HepG2 (cell line): Measurements from ENCODE around the gene TMEM35A. TPM values are rescaled to one million over a fixed set of nuclear protein-coding genes. Genes with fewer than 3 reads are reported as not detected.

ENCODE experiments used
- ATAC-seq: fragments of 200-7000 bp; cut with Tn5 transposase; 3 replicates; pipeline ENCODE4 v1.9.1; 2020; ENCODE audit warnings: mild to moderate bottlenecking, moderate library complexity
- BruUV-seq: library from RNA; stranded (reverse); fragments of 400-500 nt; replicated peaks from 2 replicates; lab custom pipeline; 2021; lab: Mats Ljungman, UMichigan
- CTCF ChIA-PET: fragments of 300-600 bp; formaldehyde crosslinking; extraction: SDS; loops from one replicate; lab custom pipeline; 2021; ENCODE audit warnings: low total read pairs, inconsistent platforms, low intra/inter-chr PET ratio; lab: Yijun Ruan, JAX
- POLR2A ChIA-PET: fragments of 350-600 bp; sonication (Branson Sonifier 250); formaldehyde crosslinking; loops from one replicate; lab custom pipeline; 2020; ENCODE audit warnings: antibody characterized with exemption, inconsistent platforms; lab: Yijun Ruan, JAX
- DNase-seq: peaks from one replicate; pipeline ENCODE4 v3.0.0-alpha.2; 2015; ENCODE audit warnings: low spot score
- FAIRE-seq: peaks from 3 replicates; lab custom pipeline; 2011; peaks lifted over from hg19 to GRCh38; lab: Jason Lieb, UNC
- H2AFZ ChIP-seq: one replicate; pipeline ENCODE4 v1.6.1; 2011; ENCODE audit warnings: low read length, inconsistent platforms
- H3K27ac ChIP-seq: fragments of 300-600 bp; 3 replicates; pipeline ENCODE4 v1.8.0; 2011; ENCODE audit warnings: mixed run types, mild to moderate bottlenecking, mixed read lengths, low read length, inconsistent platforms; ENCODE audit not compliant: insufficient read depth; ENCODE audit errors: extremely low read length
- H3K27me3 ChIP-seq, 2 experiments: fragments of 200-600 bp in 1 of 2; 2 replicates in 1 of 2; 3 replicates in 1 of 2; pipeline versions ENCODE4 v1.6.0 to v1.8.0; 2011; ENCODE audit warnings: low read length in 2 of 2, mild to moderate bottlenecking in 2 of 2, moderate library complexity in 2 of 2, inconsistent platforms in 1 of 2; ENCODE audit not compliant: insufficient read depth in 2 of 2, control insufficient read depth in 1 of 2
- H3K36me3 ChIP-seq, 2 experiments: fragments of 200-600 bp in 1 of 2; replicated peaks in 1 of 2; 2 replicates in 1 of 2; 3 replicates in 1 of 2; pipeline versions ENCODE4 v1.5.1 to v1.8.0; 2011; ENCODE audit warnings: low read length in 2 of 2, inconsistent platforms in 1 of 2; ENCODE audit not compliant: insufficient read depth in 2 of 2, control insufficient read depth in 1 of 2
- H3K4me1 ChIP-seq: 2 replicates; pipeline ENCODE4 v1.5.1; 2012; ENCODE audit warnings: low read length, inconsistent platforms; ENCODE audit not compliant: insufficient read depth
- H3K4me2 ChIP-seq: 2 replicates; pipeline ENCODE4 v1.6.0; 2011; ENCODE audit warnings: low read depth, low read length, inconsistent platforms
- H3K4me3 ChIP-seq, 3 experiments: fragments of 200-600 bp in 1 of 3; sonication (generic), shearing (Covaris generic) in 1 of 3; replicated peaks in 1 of 3; 2 replicates each; pipeline ENCODE4 v1.5.1; 2011 to 2016; ENCODE audit warnings: low read length in 3 of 3, inconsistent platforms in 2 of 3, low read depth in 2 of 3, mild to moderate bottlenecking in 2 of 3, control low read depth in 1 of 3, mixed read lengths in 1 of 3; ENCODE audit not compliant: insufficient read depth in 1 of 3
- H3K79me2 ChIP-seq: one replicate; pipeline ENCODE4 v1.6.1; 2011; ENCODE audit warnings: low read length, inconsistent platforms; ENCODE audit not compliant: insufficient read depth
- H3K9ac ChIP-seq: 2 replicates; pipeline ENCODE4 v1.6.0; 2011; ENCODE audit warnings: mild to moderate bottlenecking, low read depth, low read length, inconsistent platforms; ENCODE audit not compliant: insufficient read depth
- H3K9me3 ChIP-seq: 2 replicates; pipeline ENCODE4 v1.5.1; 2012; ENCODE audit warnings: mild to moderate bottlenecking, low read length
- H4K20me1 ChIP-seq: 2 replicates; pipeline ENCODE4 v1.6.0; 2011; ENCODE audit warnings: inconsistent platforms, mild to moderate bottlenecking, low read length, moderate library complexity; ENCODE audit not compliant: insufficient read depth
- ATM ChIP-seq: fragments of 450-650 bp; IDR thresholded peaks from 2 replicates; pipeline ENCODE4 v1.7.1; 2017; ENCODE audit warnings: mild to moderate bottlenecking, borderline replicate concordance
- BRF2 ChIP-seq: sonication (generic); formaldehyde crosslinking; IDR thresholded peaks from 2 replicates; pipeline ENCODE4 v1.8.1; 2022; ENCODE audit warnings: mild to moderate bottlenecking, missing genetic modification reagents
- HOXA7 ChIP-seq: sonication (generic); formaldehyde crosslinking; IDR thresholded peaks from 2 replicates; pipeline ENCODE4 v1.8.1; 2022; ENCODE audit warnings: mild to moderate bottlenecking, missing genetic modification reagents, moderate library complexity
- NCOR1 ChIP-seq: fragments of 200-600 bp; sonication (generic); IDR thresholded peaks from 2 replicates; pipeline ENCODE4 v1.7.0; 2017; ENCODE audit warnings: antibody characterized with exemption, low read length, borderline replicate concordance
- NR2F1 ChIP-seq, 2 experiments: fragments of 450-650 bp in 1 of 2; formaldehyde crosslinking in 1 of 2; IDR thresholded peaks; 2 replicates each; pipeline versions ENCODE4 v1.5.0 to v1.6.1; 2016 to 2020; ENCODE audit warnings: mild to moderate bottlenecking in 1 of 2, missing compliant biosample characterization in 1 of 2, missing genetic modification reagents in 1 of 2, moderate library complexity in 1 of 2
- SALL1 ChIP-seq: sonication (generic); formaldehyde crosslinking; IDR thresholded peaks from 2 replicates; pipeline ENCODE4 v1.8.0; 2022; ENCODE audit warnings: mild to moderate bottlenecking, missing genetic modification reagents
- SETDB1 ChIP-seq: sonication (generic); formaldehyde crosslinking; IDR thresholded peaks from 2 replicates; pipeline ENCODE4 v1.5.1; 2020; ENCODE audit warnings: missing genetic modification reagents, mild to moderate bottlenecking, borderline replicate concordance
- ZNF18 ChIP-seq: sonication (generic); formaldehyde crosslinking; IDR thresholded peaks from 2 replicates; pipeline ENCODE4 v1.8.0; 2022; ENCODE audit warnings: mild to moderate bottlenecking, missing genetic modification reagents; ENCODE audit not compliant: insufficient replicate concordance
- ZNF225 ChIP-seq: sonication (generic); formaldehyde crosslinking; IDR thresholded peaks from 2 replicates; pipeline ENCODE4 v1.4.0; 2020; ENCODE audit warnings: mild to moderate bottlenecking, missing genetic modification reagents
- ZNF281 ChIP-seq: sonication (generic); formaldehyde crosslinking; IDR thresholded peaks from 2 replicates; pipeline ENCODE4 v1.4.0; 2020; ENCODE audit warnings: missing genetic modification reagents, borderline replicate concordance
- ZNF687 ChIP-seq: sonication (generic); formaldehyde crosslinking; IDR thresholded peaks from 2 replicates; pipeline ENCODE4 v1.5.1; 2020; ENCODE audit warnings: mild to moderate bottlenecking, missing genetic modification reagents, moderate library complexity
- in situ Hi-C: cut with HindIII; loops from 2 replicates; pipeline ENCODE4 v1.10.0; 2017; ENCODE audit warnings: low pct_unique_long_range_greater_than_20kb; ENCODE audit not compliant: extremely low pct_ligation_motif_present
- intact Hi-C: fragments of 100-400 bp; cut with micrococcal nuclease; formaldehyde crosslinking; loops from one replicate; pipeline ENCODE4 v1.10.0; 2022; ENCODE audit not compliant: unreplicated experiment
- polyA plus RNA-seq, 8 experiments: library from polyadenylated mRNA; depleted of rRNA in 3 of 8; stranded (reverse) in 7 of 8; unstranded in 1 of 8; fragments of >200 nt; fragmentation: Illumina TruSeq in 4 of 8; extraction: Trizol in 4 of 8; gene quantifications; 2 replicates each; pipeline versions ENCODE4 v1.2.1 to v1.2.3, GENCODE V29; 2011 to 2016; ENCODE audit warnings: low read depth in 4 of 8, missing spikeins in 1 of 8, mixed read lengths in 1 of 8; ENCODE audit not compliant: insufficient read depth in 1 of 8
- total RNA-seq, 5 experiments: library from RNA; depleted of rRNA; stranded (reverse); fragments of >200 nt; fragmentation: Illumina TruSeq; extraction: Trizol; gene quantifications; 2 replicates each; pipeline ENCODE4 v1.2.3, GENCODE V29; 2016; ENCODE audit warnings: low read depth in 1 of 5

Gene TMEM35A
- total and polyA plus RNA-seq, 2 of the 13 experiments (the other 11 are each of a cell fraction or from before 2014, with no cell fraction given), result 0.03 TPM; not detected in 1

- no peaks in the 10 kb centered on the region for H3K9me3 ChIP-seq
- no peak overlapping the region for H3K4me2 ChIP-seq
- no TSS peak for BruUV-seq
- ChIA-PET CTCF (no interaction called here), POLR2A (no interaction called here)
- H3K4me3 ChIP-seq, result no peak overlapping the region
- H3K27ac ChIP-seq, result no peak overlapping the region
- H3K27me3 ChIP-seq, result no peaks in the 10 kb centered on the region
- ATAC-seq (no peak), FAIRE-seq (no peak), DNase-seq (no peak)
- H3K9ac ChIP-seq, result no peak overlapping the region
- H3K4me1 ChIP-seq, result no peaks in the 10 kb centered on the region
- H3K36me3 ChIP-seq, result 0 out of 5 replicates have a peak, but pooled peaks cover 0 to 4% of the 10 kb centered on the region in 2 experiments
- H4K20me1 ChIP-seq, result no peaks in the 10 kb centered on the region
- in situ Hi-C loops (no loop called here), intact Hi-C loops (no loop called here)
- TF ChIP-seq NCOR1 (no peak), ZNF687 (no peak), ZNF18 (no peak), SALL1 (no peak), SETDB1 (no peak), ATM (no peak), ZNF281 (CRISPR knock-in tag) (no peak), ZNF225 (CRISPR knock-in tag) (no peak), BRF2 (no peak), NR2F1 (CRISPR knock-in tag; IDR thresholded peaks at IDR 0.05) (no peak), HOXA7 (CRISPR knock-in tag) (no peak)
- no peak overlapping the region for H2AFZ ChIP-seq
- H3K79me2 ChIP-seq, result no peaks in the 10 kb centered on the region
These were observed 41.4 kb upstream of the TMEM35A start for GRCh38 chrX:101037231-101037630.
